ENCODE measurements around the gene ATG12.

ATG12 gene

DNA sequence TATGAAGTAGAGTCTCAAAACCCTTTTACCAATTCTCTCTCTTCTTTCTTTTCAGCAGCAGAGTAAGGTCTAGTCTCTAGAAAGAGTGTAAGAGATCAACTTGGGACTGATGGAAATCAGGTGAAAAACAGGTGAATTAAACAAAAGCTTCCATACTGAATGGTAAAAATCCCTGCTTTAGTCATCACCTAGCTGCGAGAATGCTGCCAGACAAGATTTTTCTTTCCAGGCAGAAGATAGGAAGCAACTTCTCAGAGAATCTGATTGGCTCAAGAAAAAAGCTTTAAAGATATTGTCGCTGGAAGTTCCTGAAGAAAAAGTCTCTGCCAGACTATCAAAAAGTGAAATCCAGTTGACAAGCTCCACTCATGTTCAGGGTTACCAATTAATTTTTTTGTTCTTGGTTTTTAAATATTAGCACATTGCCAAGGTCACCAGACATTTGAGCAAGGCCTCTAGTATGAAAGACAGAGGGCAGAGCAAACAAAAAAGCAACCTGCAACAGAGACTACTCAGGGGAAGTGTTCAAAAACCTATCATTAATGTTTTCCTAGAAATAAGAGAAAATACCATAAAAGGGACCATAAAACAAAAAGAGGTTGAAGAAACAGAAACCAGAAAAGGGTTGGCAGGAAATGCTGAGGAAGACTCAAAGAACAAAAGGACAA, 34.2 kb downstream of the ATG12 start:
- no peak for DNase-seq

DNA sequence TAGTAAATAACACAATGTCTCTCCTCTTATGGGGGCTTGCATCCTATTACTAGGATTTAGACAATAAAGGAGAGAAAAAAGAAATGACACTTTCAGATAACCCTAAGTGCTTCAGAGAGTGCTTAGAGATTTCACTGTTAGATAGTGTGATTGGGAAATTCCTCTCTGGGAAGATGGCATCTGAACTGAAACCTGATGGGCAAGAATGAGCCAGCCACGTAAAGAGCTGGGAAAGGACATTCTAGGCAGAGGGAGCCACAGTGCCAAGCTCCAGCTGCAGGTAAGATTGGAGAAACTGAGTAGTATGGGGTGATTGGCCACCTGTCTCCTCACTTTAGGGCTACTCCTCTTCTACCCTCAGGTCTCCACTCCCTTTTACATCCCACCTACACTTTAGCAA, 39.4 kb downstream of the ATG12 start:
- DNase-seq: no peak

DNA sequence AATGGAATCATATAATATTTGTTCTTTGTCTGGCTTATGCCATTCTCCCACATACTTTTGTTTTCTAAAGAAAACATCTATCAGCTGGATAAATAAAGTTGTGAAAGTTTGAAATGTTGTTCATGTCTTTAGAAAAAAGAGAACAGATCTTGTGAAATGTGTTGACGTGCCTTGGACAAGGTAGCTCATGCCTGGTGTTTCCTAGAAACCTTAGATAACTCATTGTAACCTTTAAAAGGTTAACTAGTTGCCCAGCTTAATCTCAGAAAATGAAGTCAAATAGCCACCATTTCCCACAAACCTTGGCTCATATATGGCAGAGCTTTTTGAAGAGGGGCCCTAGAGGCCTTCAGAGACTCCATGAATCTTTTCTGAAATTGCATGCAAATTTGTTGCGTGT, 40.2 kb downstream of the ATG12 start:
- DNase-seq: no peak

DNA sequence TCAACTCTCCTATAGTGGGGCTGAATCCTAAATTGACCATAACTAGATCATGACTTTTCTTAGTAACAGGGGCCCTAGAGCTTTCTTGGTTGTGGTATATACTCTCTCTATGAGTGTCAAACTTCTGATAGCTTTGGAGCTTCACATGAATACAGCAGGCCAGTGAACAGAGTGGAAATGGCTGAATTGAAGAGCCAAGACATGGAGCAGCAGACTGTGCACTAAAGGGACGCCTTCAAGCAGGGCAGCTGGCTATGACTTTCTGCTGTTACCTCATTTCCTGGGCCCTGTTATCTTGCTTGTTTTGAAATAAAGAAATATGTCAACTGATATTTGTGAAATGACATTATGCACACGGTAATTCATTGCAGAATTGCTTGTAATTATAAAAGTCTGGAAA, 41.3 kb downstream of the ATG12 start:
- no peak for DNase-seq

DNA sequence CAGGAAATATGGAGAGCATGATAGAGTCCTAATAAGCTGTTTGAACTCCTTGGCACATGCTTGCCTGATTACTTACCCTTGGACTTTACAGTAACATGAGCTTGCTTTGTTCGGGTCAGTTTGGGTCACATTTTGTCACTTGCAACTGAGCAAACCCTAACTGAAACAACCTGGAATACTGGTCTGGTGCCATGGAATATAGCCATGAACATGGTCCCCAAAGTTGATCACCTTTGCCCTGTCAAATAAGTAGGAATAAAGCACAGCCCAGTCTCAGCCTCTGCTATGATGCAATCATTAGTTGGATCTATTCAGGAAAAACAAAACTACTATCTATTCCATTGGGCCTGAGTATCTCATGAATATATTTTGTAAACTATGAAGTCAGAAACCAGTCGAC, 43.1 kb downstream of the ATG12 start:
- DNase-seq: no peak

DNA sequence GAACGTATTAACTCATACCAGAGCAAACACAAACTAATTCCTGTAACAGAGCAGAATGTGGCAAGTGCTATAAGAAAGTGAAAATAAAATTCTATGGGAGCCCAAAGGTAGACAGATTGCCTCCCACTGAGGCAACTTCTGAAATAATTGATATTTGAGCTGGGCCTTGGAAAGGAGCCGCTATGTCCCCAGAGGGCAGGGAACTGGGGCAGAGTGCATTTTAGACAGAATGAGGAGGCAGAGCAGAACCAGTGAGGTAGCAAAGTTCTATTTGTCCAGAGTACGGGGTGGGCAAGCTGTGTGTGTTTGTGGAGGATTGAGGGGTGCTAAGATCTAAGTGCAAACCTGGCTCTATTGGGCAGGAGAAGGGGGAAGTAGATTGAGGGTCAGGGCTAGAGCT, 44.7 kb downstream of the ATG12 start:
- DNase-seq: no peak

DNA sequence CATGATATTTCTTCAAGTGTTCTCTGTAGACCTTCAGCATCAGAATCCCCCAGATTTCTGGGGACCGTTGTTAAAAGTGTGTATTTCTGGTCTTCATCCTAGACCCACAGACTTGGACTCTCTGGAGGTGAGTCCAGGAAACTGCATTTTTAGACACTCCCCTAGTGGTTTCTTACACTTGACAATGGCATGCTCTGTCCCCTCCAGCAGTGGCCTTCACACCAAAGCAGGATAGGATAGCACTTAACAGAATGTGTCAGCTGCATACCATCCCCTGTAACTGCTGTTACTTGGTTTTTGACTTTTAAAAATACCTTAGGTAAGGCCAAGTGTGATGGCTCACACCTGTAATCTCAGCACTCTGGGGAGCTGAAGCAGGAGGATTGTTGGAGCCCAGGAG, 45.7 kb downstream of the ATG12 start:
- no peak for DNase-seq

DNA sequence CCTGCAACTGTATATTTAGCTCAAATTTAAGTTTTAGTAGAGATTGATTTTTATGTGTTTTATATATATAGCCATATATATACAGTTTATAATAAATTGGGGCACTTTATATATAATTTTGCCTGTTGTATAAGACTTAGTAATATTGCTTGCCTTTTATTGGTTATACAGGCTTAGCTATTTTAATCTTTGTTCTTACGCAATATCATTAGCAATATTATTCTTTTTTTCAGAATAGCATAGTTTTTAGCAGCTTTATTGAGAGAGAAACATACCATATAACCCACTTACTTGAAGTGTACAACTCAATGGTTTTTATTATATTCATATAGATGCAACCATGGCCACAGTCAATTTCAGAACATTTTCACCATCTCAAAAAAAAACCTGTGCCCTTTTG, 52.9 kb downstream of the ATG12 start:
- no peak for DNase-seq

DNA sequence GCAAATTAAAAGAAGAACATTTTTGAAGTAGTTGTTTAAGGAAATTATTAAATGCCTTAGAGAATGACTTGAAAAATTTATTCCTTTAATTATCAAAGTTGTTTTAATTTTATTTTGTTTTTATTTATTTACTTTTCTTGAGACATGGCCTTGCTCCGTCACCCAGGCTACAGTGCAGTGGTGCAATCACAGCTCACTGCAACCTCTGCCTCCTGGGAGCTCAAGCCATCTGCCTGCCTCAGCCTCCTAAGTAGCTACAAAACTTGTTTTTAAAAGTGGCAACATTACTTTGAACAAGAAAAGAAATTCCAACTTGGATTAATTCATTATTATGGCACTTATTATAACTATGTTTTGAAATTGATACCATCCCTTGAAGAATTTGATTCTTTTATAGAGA, 53.9 kb downstream of the ATG12 start:
- DNase-seq: no peak

DNA sequence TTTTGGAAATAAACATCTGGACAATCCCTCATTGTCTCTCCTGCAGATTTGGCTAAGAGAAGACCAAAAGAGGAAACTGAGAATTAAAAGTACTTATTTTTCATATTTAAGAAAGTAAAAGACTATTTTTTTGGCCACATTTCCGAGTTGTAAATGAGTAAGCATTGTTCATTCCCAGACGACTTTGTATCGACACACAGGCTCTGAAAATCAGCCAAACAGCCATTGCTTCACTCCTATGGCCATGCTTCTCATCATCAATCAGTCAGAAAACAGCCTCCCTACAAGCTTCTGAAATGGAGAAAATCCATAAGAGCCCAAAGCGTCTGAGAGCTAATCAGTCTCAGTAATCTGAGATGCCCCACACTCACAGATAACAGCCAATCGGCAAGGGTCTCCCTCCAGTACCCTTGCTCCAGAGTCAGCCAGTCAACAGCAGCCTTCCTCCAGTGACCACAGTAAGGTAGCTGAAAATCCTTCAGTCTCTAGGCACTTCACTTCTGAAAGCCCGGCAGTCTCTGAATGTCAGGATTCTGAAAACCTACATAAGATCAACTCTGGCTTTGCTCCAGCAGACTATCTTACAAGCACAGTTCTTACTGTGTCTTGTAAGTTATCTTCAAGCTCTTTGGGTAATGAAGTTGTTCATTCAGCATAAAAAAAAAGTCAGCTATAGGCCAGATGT, 55.8 kb downstream of the ATG12 start:
- DNase-seq: no peak

DNA sequence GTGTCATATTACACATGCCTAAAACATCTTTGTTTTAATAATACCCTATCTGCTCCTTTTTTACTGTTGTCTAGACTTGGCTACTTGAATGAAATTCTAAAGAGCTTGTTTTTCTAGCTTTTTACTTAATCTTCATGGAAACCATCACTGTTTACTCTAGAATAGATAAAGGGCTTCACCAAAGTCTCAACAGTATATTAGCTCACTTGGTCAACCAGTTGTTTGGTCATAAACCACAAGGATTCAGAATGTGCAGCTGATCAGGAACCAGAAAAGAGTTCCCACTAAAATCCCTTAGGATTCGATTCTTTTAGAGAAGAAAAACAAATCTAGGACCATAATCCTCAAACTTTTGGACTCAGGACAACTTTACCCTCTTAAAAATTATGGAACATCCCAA, 62.9 kb downstream of the ATG12 start:
- DNase-seq: no peak
